DOHH2 (cell line): ENCODE results near the gene NMRK1.

Source experiments
- CTCF ChIP-seq: fragments of 200-600 bp; sonication (generic); IDR thresholded peaks from one replicate; pipeline ENCODE4 v1.5.1; 2014; ENCODE audit warnings: antibody characterized with exemption, mild to moderate bottlenecking, low read depth, low read length; ENCODE audit not compliant: poor library complexity, severe bottlenecking
- EZH2phosphoT487 ChIP-seq: fragments of 200-600 bp; sonication (generic); IDR thresholded peaks from 2 replicates; pipeline ENCODE4 v1.6.1; 2017; ENCODE audit warnings: borderline replicate concordance, mild to moderate bottlenecking, antibody characterized with exemption, low read length, moderate library complexity, mixed read lengths

- TF ChIP-seq CTCF: no peak
- TF ChIP-seq EZH2phosphoT487: no peak
Observed at GRCh38 chr9:75104607-75105006, 16.7 kb upstream of the NMRK1 start.
